Right lobe of liver (tissue), 4 donors: ENCODE results near the gene PLA2G15.

Experiments used
- POLR2A ChIP-seq: fragments of 450-650 bp; IDR thresholded peaks from one replicate; pipeline ENCODE4 v1.6.1; 2017; ENCODE audit warnings: antibody characterized with exemption, mild to moderate bottlenecking
- TF ChIP-seq, protein P1 (sequence below), 4 donors: fragments of 200-600 bp in 3 of 4; fragments of 450-650 bp in 1 of 4; IDR thresholded peaks; one replicate each; pipeline versions ENCODE4 v1.5.1 to v1.8.0; 2016 to 2022; ENCODE audit warnings: antibody characterized with exemption in 4 of 4, mild to moderate bottlenecking in 2 of 4
- donor health status: DM: no; HTN: no; CAD: no.
- donor health status: DM: no; HTN: no; CAD: no.
- donor health status: DM: no; HTN: yes; CAD: no.

DNA sequence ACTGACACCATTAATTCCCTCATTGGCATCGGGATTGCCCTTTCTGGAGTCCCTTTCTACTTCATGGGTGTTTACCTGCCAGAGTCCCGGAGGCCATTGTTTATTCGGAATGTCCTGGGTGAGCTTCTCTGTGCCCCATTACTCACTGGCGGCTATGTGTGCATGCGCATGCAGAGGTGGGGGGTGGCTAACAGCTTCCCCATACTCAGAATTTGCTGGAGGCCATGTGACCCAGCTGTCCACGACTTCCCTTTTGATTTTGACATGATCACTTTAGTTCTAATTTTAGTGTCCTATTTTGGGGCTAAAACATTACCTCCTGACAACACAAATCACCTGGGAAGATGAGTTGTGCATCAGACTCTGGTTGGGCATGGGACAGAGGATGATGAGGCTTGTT is 51.5 kb downstream of the PLA2G15 start:
- TF ChIP-seq, protein P1, sequence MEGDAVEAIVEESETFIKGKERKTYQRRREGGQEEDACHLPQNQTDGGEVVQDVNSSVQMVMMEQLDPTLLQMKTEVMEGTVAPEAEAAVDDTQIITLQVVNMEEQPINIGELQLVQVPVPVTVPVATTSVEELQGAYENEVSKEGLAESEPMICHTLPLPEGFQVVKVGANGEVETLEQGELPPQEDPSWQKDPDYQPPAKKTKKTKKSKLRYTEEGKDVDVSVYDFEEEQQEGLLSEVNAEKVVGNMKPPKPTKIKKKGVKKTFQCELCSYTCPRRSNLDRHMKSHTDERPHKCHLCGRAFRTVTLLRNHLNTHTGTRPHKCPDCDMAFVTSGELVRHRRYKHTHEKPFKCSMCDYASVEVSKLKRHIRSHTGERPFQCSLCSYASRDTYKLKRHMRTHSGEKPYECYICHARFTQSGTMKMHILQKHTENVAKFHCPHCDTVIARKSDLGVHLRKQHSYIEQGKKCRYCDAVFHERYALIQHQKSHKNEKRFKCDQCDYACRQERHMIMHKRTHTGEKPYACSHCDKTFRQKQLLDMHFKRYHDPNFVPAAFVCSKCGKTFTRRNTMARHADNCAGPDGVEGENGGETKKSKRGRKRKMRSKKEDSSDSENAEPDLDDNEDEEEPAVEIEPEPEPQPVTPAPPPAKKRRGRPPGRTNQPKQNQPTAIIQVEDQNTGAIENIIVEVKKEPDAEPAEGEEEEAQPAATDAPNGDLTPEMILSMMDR (IDR thresholded peaks at IDR 0.05), result no peak
- TF ChIP-seq POLR2A, result no peak
